ENCODE measurements around the gene TAL2. TPM values are rescaled to one million over a fixed set of nuclear protein-coding genes. Genes with fewer than 3 reads are reported as not detected.

TAL2 gene
- not detected for total RNA-seq
- polyA plus RNA-seq = under 1 TPM in 1 of 2 donors, not detected in 1; 0.17 TPM
- long read RNA-seq, donor 1 = 0 reads
- long read RNA-seq, donor 2 = 0 reads
- long read RNA-seq, donor 3 = 0 reads
- long read RNA-seq, donor 4 = 0 reads
- long read RNA-seq, donor 5, partial matches to known transcripts = 0 of 2 reads
- long read RNA-seq, donor 5, other reads (novel, unspliced or antisense) = 0 of 2 reads

DNA sequence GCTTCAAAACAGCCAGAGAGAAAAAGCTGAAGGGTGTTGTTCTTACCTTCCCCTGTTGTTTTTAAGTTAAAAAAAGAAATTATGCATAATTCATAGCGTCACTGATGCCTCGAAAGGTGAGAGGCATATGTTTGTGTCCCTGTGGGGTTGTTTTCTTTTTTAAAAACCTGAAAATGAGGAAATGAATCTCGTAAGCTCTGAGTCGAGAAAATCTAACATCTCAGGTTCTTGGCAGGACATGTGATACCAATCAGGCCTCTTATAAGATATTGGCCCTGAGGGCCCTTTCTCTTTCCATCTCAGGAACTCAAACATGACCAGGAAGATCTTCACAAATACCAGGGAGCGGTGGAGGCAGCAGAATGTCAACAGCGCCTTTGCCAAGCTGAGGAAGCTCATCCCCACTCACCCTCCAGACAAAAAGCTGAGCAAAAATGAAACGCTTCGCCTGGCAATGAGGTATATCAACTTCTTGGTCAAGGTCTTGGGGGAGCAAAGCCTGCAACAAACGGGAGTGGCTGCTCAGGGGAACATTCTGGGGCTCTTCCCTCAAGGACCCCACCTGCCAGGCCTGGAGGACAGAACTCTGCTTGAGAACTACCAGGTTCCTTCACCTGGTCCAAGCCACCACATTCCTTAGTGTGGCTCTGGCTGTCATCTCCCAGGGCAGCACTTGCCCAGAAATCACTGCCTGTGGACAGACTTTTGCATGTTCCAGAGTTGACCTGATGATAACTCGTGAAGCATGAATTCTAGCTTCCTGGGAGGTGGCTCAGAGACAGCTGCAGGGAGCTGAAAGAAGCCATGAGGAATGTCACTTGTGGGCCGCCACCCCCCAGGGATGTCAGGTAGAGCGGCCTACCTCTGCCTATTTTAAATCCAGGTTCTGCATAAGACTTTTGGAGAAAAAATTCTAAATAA is at the start of gene TAL2:
TAL2 (plus strand) TSS at position 274 of the 921 bp plus-strand sequence; CDS start at position 314, 40 bp downstream.
- H3K9ac ChIP-seq (ENCODE audit: insufficient read depth in 1 of 2, low read length in 2 of 2) = no peak within 1 kb of the TSS
- no peaks in the 10 kb centered on the region for H3K36me3 ChIP-seq (ENCODE audit: control insufficient read depth in 4 of 4, insufficient read depth in 4 of 4, low read length in 4 of 4)
- DNase-seq (no peak), ATAC-seq (ENCODE audit: insufficient read depth, low FRiP score) (no peak)
- no peak within 1 kb of the TSS for H3K27ac ChIP-seq (ENCODE audit: low read depth in 1 of 2, low read length in 1 of 2)
- TF ChIP-seq, protein P1, sequence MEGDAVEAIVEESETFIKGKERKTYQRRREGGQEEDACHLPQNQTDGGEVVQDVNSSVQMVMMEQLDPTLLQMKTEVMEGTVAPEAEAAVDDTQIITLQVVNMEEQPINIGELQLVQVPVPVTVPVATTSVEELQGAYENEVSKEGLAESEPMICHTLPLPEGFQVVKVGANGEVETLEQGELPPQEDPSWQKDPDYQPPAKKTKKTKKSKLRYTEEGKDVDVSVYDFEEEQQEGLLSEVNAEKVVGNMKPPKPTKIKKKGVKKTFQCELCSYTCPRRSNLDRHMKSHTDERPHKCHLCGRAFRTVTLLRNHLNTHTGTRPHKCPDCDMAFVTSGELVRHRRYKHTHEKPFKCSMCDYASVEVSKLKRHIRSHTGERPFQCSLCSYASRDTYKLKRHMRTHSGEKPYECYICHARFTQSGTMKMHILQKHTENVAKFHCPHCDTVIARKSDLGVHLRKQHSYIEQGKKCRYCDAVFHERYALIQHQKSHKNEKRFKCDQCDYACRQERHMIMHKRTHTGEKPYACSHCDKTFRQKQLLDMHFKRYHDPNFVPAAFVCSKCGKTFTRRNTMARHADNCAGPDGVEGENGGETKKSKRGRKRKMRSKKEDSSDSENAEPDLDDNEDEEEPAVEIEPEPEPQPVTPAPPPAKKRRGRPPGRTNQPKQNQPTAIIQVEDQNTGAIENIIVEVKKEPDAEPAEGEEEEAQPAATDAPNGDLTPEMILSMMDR (IDR thresholded peaks at IDR 0.05; ENCODE audit: control extremely low read depth, extremely low read depth) = no peak
- H3K4me3 ChIP-seq = no peak within 1 kb of the TSS
- 86 to 90% methylated on average over 12 of the region's 12 CpGs for WGBS, 2 donors
- H3K9me3 ChIP-seq (ENCODE audit: control insufficient read depth in 4 of 4, insufficient read depth in 3 of 4, low read length in 3 of 4) = no peaks in the 10 kb centered on the region
- H3K27me3 ChIP-seq (ENCODE audit: control insufficient read depth in 3 of 3, insufficient read depth in 3 of 3, low read length in 2 of 3) = peaks cover 0 to 8% (median 7%) of the 10 kb centered on the region in 3 donors
- H3K4me1 ChIP-seq (ENCODE audit: control insufficient read depth in 5 of 5, insufficient read depth in 5 of 5, low read length in 5 of 5) = no peaks in the 10 kb centered on the region

DNA sequence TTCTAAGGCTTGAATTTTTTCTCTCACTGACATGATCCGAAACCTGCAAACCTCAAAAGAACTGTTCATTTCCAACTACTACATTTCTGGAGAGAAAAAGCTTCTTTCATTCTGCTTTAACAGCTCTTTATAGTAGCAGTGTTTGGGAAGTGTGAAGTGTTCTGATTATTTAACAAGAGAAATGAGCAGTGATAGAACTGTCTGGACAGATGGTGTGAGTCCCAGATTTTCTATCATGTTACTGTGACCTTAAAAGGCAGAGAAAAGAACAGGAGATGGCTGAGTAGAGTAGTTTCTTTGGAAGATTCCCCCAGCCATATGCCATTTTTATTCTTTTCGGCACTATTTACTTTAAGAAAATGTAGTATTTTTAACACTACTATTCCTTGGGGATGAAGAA is 41.3 kb upstream of the TAL2 start:
- Histone ChIP-seq H3K4me1 (ENCODE audit: control insufficient read depth in 5 of 5, insufficient read depth in 5 of 5, low read length in 5 of 5) (no peaks in the 10 kb centered on the region), H3K9me3 (ENCODE audit: control insufficient read depth in 4 of 4, insufficient read depth in 3 of 4, low read length in 3 of 4) (no peaks in the 10 kb centered on the region), H3K9ac (ENCODE audit: insufficient read depth in 1 of 2, low read length in 2 of 2) (no peak overlapping the region), H3K27me3 (ENCODE audit: control insufficient read depth in 3 of 3, insufficient read depth in 3 of 3, low read length in 2 of 3) (no peaks in the 10 kb centered on the region), H3K36me3 (ENCODE audit: control insufficient read depth in 4 of 4, insufficient read depth in 4 of 4, low read length in 4 of 4) (peaks cover 0 to 12% (median 2%) of the 10 kb centered on the region in 4 donors), H3K4me3 (no peak overlapping the region), H3K27ac (ENCODE audit: low read depth in 1 of 2, low read length in 1 of 2) (no peak overlapping the region)
- WGBS, 2 donors = 90 to 92% methylated on average over 2 of the region's 2 CpGs
- TF ChIP-seq, protein P1 (IDR thresholded peaks at IDR 0.05; ENCODE audit: control extremely low read depth, extremely low read depth) = no peak
- ATAC-seq (ENCODE audit: insufficient read depth, low FRiP score) (no peak), DNase-seq (no peak)

DNA sequence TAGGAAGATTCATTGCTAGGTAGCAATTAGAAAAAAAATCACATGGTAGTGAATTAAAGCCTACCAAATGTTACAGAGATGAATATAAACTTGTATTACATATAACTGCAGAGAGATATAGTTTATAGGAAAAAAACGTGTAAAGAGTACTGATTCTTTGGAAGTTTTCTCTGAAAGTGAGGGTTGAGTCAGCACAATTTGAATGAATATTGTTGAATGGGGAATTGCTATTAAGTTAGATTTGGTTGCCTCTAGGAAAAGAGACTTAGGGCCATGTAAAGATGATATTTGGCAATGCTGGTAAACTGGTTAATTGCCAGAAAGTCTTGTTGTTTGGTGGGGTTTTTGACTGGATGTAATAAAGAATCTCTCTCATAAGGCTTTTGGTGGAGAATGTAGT is 37.2 kb upstream of the TAL2 start:
- Histone ChIP-seq H3K9ac (ENCODE audit: insufficient read depth in 1 of 2, low read length in 2 of 2) (no peak overlapping the region), H3K4me1 (ENCODE audit: control insufficient read depth in 5 of 5, insufficient read depth in 5 of 5, low read length in 5 of 5) (no peaks in the 10 kb centered on the region), H3K27ac (ENCODE audit: low read depth in 1 of 2, low read length in 1 of 2) (no peak overlapping the region), H3K4me3 (no peak overlapping the region), H3K36me3 (ENCODE audit: control insufficient read depth in 4 of 4, insufficient read depth in 4 of 4, low read length in 4 of 4) (peaks cover 0 to 11% (median 2%) of the 10 kb centered on the region in 4 donors), H3K27me3 (ENCODE audit: control insufficient read depth in 3 of 3, insufficient read depth in 3 of 3, low read length in 2 of 3) (no peaks in the 10 kb centered on the region), H3K9me3 (ENCODE audit: control insufficient read depth in 4 of 4, insufficient read depth in 3 of 4, low read length in 3 of 4) (no peaks in the 10 kb centered on the region)
- no peak for ATAC-seq (ENCODE audit: insufficient read depth, low FRiP score)
- WGBS, 2 donors = 78 to 96% methylated on average over 1 of the region's 1 CpG
- no peak for DNase-seq
- TF ChIP-seq, protein P1 (IDR thresholded peaks at IDR 0.05; ENCODE audit: control extremely low read depth, extremely low read depth) = no peak

Measured in lung (tissue), 16 donors.